Measurements from ENCODE around the gene UBE2QL1. TPM values are rescaled to one million over a fixed set of nuclear protein-coding genes. Genes with fewer than 3 reads are reported as not detected.

The UBE2QL1 gene
- total RNA-seq, 1 experiment from 2014 or later, result 2.6 TPM

- DNase-seq (ENCODE audit: low spot score), result no peak
- TF ChIP-seq CTCF (conservative IDR thresholded peaks at IDR 0.05; ENCODE audit: low read depth, low read length), result no peak
- TF ChIP-seq EZH2 (IDR thresholded peaks at IDR 0.05; ENCODE audit: borderline replicate concordance, low read depth, low read length, poor library complexity, severe bottlenecking), result no peak
- no peak overlapping the region for H3K4me3 ChIP-seq (ENCODE audit: low read depth, low read length, poor library complexity, severe bottlenecking)
- no peaks in the 10 kb centered on the region for H3K4me1 ChIP-seq (ENCODE audit: insufficient read depth, low read length, poor library complexity, severe bottlenecking)
- no peak overlapping the region for H3K27ac ChIP-seq (ENCODE audit: low read depth, low read length, poor library complexity, severe bottlenecking)
- intact Hi-C loops (cut with micrococcal nuclease; ENCODE audit: unreplicated experiment), result no loop called here
- ChIA-PET POLR2A (ENCODE audit: low non-redundant PET) (no interaction called here), CTCF (no interaction called here)
- no peaks in the 10 kb centered on the region for H3K27me3 ChIP-seq (replicated peaks; ENCODE audit: insufficient read depth, low read depth, low read length, poor library complexity)
- H3K36me3 ChIP-seq (ENCODE audit: insufficient read depth, low read length, poor library complexity, severe bottlenecking), result no peaks in the 10 kb centered on the region
- no peaks in the 10 kb centered on the region for H3K9me3 ChIP-seq (ENCODE audit: low read depth, low read length, poor library complexity, severe bottlenecking)
- BruUV-seq (replicated peaks), result no TSS peak
Measured at GRCh38 chr5:6501701-6502100, 53.0 kb downstream of the UBE2QL1 start.

GRCh38 chr5:6502421-6502820 lies 53.8 kb downstream of the UBE2QL1 start:
- TF ChIP-seq EZH2 (IDR thresholded peaks at IDR 0.05; ENCODE audit: borderline replicate concordance, low read depth, low read length, poor library complexity, severe bottlenecking) (no peak), CTCF (conservative IDR thresholded peaks at IDR 0.05; ENCODE audit: low read depth, low read length) (no peak)
- Histone ChIP-seq H3K36me3 (ENCODE audit: insufficient read depth, low read length, poor library complexity, severe bottlenecking) (no peaks in the 10 kb centered on the region), H3K27ac (ENCODE audit: low read depth, low read length, poor library complexity, severe bottlenecking) (no peak overlapping the region), H3K4me3 (ENCODE audit: low read depth, low read length, poor library complexity, severe bottlenecking) (no peak overlapping the region), H3K27me3 (replicated peaks; ENCODE audit: insufficient read depth, low read depth, low read length, poor library complexity) (no peaks in the 10 kb centered on the region), H3K9me3 (ENCODE audit: low read depth, low read length, poor library complexity, severe bottlenecking) (no peaks in the 10 kb centered on the region), H3K4me1 (ENCODE audit: insufficient read depth, low read length, poor library complexity, severe bottlenecking) (no peaks in the 10 kb centered on the region)
- ChIA-PET POLR2A (ENCODE audit: low non-redundant PET) (no interaction called here), CTCF (no interaction called here)
- no peak for DNase-seq (ENCODE audit: low spot score)
- intact Hi-C loops (cut with micrococcal nuclease; ENCODE audit: unreplicated experiment), result no loop called here
- no TSS peak for BruUV-seq (replicated peaks)

- Histone ChIP-seq H3K4me3 (ENCODE audit: low read depth, low read length, poor library complexity, severe bottlenecking) (no peak overlapping the region), H3K9me3 (ENCODE audit: low read depth, low read length, poor library complexity, severe bottlenecking) (no peaks in the 10 kb centered on the region), H3K36me3 (ENCODE audit: insufficient read depth, low read length, poor library complexity, severe bottlenecking) (no peaks in the 10 kb centered on the region), H3K27me3 (replicated peaks; ENCODE audit: insufficient read depth, low read depth, low read length, poor library complexity) (no peaks in the 10 kb centered on the region), H3K27ac (ENCODE audit: low read depth, low read length, poor library complexity, severe bottlenecking) (no peak overlapping the region), H3K4me1 (ENCODE audit: insufficient read depth, low read length, poor library complexity, severe bottlenecking) (no peaks in the 10 kb centered on the region)
- CTCF ChIA-PET, result no interaction called here
- DNase-seq (ENCODE audit: low spot score), result no peak
- TF ChIP-seq EZH2 (IDR thresholded peaks at IDR 0.05; ENCODE audit: borderline replicate concordance, low read depth, low read length, poor library complexity, severe bottlenecking), result no peak
- POLR2A ChIA-PET (ENCODE audit: low non-redundant PET), result no interaction called here
- BruUV-seq (replicated peaks), result no TSS peak
- intact Hi-C loops (cut with micrococcal nuclease; ENCODE audit: unreplicated experiment), result no loop called here
Measured at GRCh38 chr5:6503342-6503741, 54.7 kb downstream of the UBE2QL1 start.

GRCh38 chr5:6504677-6505415 lies 56.2 kb downstream of the UBE2QL1 start:
- TF ChIP-seq EZH2 (IDR thresholded peaks at IDR 0.05; ENCODE audit: borderline replicate concordance, low read depth, low read length, poor library complexity, severe bottlenecking) (no peak), CTCF (conservative IDR thresholded peaks at IDR 0.05; ENCODE audit: low read depth, low read length) (no peak)
- BruUV-seq (replicated peaks), result no TSS peak
- POLR2A ChIA-PET (ENCODE audit: low non-redundant PET), result no interaction called here
- no peaks in the 10 kb centered on the region for H3K27me3 ChIP-seq (replicated peaks; ENCODE audit: insufficient read depth, low read depth, low read length, poor library complexity)
- no peaks in the 10 kb centered on the region for H3K36me3 ChIP-seq (ENCODE audit: insufficient read depth, low read length, poor library complexity, severe bottlenecking)
- H3K27ac ChIP-seq (ENCODE audit: low read depth, low read length, poor library complexity, severe bottlenecking), result no peak overlapping the region
- intact Hi-C loops (cut with micrococcal nuclease; ENCODE audit: unreplicated experiment), result no loop called here
- no peaks in the 10 kb centered on the region for H3K9me3 ChIP-seq (ENCODE audit: low read depth, low read length, poor library complexity, severe bottlenecking)
- CTCF ChIA-PET, result no interaction called here
- no peaks in the 10 kb centered on the region for H3K4me1 ChIP-seq (ENCODE audit: insufficient read depth, low read length, poor library complexity, severe bottlenecking)
- no peak overlapping the region for H3K4me3 ChIP-seq (ENCODE audit: low read depth, low read length, poor library complexity, severe bottlenecking)
- DNase-seq (ENCODE audit: low spot score), result peak; percentile 28
